ENCODE measurements around the gene HECA.
"Not testable (repeated sequence)": the region's sequence is repeated elsewhere in the genome, so short reads cannot be mapped to it uniquely, and the experiment has no call there.

HECA gene

GRCh38 chr6:139135578-139136545, 982 bp downstream of the HECA start:
- DNase-seq (ENCODE audit: low read depth in 2 of 2): no peak

DNA sequence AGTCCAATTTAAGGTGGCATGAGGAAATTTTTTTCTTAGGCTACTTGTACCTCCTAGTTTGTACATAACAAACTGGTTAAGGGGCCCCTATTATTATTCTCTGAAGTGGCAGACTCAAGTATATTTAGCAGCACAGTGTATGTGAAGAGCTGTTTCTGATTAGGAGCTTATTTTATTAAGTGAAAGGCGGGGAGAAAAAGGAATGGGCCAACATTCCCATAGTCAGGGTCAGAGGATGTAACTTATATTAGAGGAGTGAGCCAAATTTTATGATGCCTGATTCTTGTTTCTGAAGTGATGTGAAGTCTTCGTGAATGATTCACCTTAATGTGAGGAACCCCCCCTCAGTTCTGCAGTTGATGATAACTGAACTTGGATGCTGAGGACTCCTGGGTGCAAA, 2.8 kb downstream of the HECA start:
- DNase-seq (ENCODE audit: low read depth in 2 of 2): no peak

DNA sequence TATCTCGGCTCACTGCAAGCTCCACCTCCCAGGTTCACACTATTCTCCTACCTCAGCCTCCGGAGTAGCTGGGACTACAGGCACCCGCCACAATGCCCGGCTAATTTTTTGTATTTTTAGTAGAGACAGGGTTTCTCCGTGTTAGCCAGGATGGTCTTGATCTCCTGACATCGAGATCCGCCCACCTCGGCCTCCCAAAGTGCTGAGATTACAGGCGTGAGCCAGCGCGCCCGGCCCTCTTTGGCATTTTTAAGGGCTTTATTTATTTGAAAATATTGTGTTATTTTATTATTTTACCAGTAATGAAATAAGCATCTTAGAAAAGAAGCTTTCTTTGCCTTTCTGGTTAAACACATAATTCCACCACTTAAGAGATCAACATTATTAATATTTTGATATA, 6.0 kb downstream of the HECA start:
- DNase-seq (ENCODE audit: low read depth in 2 of 2): not testable (repeated sequence)

GRCh38 chr6:139142262-139142661, 7.4 kb downstream of the HECA start:
- DNase-seq (ENCODE audit: low read depth in 2 of 2): no peak

GRCh38 chr6:139143111-139143510, 8.2 kb downstream of the HECA start:
- DNase-seq (ENCODE audit: low read depth in 2 of 2): no peak

DNA sequence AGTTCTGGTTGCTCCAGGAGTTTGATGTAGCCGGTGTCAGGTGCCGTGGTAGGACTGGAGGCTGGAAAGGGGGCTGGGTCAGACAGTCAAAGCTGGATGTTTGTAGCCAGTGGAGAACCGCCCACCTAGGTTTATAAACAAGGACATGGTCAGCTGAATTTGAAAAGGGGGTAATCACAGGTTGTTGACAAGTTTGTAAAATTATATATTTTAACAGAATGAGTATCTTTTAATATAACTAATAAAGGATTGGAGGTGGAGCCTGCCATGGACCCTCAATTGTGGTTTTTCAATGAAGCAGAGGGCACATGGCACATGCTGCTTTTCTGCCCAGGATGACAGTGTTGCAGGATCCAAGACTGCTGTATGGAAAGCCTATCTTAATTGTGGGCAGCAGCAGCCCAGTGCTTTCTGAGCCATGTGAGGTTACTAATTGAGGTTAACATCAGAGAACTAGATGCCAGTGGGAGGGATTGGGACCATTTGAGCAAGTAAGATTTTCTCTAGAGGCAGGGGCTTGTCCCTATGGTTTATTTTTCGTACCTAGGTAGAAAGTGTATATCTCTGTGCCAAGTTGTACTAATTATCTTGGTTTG, 9.7 kb downstream of the HECA start:
- DNase-seq (ENCODE audit: low read depth in 2 of 2): no peak

DNA sequence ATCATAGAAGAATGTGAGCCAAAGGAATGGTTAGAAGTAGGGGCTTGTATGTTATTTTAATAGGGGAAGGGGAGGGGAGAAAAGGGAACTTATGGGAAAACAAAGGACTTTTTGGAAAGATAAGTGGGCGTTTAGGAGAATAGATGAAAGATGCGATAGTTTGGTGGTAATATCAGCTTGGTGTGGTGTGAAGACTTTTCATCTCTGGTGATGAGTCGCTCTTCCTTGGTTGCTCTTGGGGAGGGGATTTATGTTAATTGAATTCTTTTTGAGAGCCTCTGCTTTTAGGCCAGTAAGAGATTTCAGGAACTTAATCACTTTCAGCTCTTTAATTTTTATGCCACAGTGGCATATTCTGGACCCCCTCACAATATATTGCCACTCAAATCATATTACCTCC, 10.8 kb downstream of the HECA start:
- no peak for DNase-seq (ENCODE audit: low read depth in 2 of 2)

DNA sequence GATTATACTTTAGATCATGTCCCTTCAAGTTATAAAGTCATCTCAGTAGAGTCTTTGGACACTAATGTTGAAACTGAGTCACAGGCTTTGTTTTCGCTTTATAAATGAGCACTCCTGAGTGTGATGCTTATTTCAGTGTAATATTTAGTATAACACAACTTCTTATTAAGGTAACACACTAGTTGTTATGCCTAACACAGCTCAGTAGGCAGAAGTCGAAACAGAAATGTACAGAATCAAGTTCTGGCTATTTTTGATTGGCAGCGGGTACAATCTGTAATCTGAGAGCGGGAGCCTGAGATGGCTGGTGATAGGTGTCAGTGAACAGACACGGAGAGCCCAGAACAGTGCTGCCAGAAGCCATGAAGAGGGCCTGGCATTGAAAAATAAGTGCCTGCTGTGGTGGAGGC, 11.4 kb downstream of the HECA start:
- no peak for DNase-seq (ENCODE audit: low read depth in 2 of 2)

- DNase-seq (ENCODE audit: low read depth in 2 of 2): no peak
These were observed 12.7 kb downstream of the HECA start for GRCh38 chr6:139147628-139148027.

DNA sequence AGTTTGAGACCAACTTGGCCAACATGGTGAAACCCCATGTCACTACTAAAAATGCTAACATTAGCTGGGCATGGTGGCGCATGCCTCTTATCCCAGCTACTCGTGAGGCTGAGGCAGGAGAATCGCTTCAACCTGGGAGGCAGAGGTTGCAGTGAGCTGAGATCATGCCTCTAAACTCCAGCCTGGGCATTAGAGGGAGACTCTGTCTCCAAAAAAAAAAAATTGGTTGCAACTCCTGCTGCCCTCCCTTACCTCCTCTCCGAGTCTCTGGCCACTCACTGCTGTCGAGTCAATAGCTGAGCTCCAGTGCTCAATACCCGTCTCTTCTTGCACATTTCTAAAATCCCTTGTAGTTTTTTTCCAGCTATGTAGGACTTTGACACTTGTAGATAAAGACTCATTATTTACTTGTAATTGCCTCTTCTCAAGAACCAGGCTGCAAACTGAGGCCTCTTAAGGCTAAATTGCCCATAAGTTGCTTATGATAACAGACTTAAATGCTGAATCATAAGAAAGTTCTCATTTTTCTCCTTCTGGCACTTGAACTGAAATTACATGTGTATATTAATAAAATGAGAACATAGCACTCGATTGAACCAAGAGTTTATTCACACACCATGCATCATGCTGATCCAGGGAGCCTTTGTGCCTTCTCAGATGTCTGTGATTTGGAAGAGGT, 13.8 kb downstream of the HECA start:
- DNase-seq (ENCODE audit: low read depth in 2 of 2): no peak

DNA sequence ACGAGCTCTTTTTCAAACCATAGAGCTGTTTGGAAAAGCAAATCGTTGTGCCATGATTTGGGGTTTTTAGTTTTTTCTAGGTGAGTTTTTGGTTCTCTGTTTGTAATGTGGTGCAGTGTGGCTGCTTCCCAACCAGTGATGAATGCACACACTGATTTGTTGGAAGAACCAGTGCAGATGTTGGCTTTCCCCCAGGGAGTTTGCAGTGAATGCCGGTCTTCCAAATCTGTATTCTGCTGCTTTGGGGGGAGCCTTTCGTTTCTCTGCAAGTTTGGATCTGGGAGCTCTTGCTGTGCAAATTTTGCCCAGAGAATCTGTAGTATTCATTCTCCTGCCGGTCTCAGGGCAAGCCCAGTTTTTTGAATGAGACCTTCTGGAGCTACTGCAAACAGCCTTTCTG, 14.5 kb downstream of the HECA start:
- no peak for DNase-seq (ENCODE audit: low read depth in 2 of 2)

DNA sequence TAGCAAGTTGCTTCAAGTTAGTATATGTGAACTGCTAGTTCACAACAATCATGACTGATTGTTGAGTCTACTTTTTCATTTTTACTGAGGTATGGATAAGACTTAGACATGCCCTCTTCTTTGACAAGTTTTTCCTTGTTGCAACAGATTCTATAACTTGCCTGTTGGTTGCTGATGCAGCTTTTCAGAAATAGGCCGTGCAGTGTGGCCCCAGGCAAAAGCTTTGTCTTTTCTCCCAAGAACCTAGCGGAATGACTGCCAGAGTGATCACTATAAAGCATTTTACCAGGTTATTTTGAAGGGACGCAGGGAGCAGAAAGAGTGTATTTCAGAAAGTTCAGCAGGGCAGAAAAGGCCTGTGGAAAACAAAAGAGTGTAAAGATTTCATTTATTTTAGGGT, 16.0 kb downstream of the HECA start:
- DNase-seq (ENCODE audit: low read depth in 2 of 2): no peak

- no peak for DNase-seq (ENCODE audit: low read depth in 2 of 2)
These were observed 16.7 kb downstream of the HECA start for GRCh38 chr6:139151425-139152087.

- DNase-seq (ENCODE audit: low read depth in 2 of 2): no peak
These were observed 17.4 kb downstream of the HECA start for GRCh38 chr6:139152088-139152891.

DNA sequence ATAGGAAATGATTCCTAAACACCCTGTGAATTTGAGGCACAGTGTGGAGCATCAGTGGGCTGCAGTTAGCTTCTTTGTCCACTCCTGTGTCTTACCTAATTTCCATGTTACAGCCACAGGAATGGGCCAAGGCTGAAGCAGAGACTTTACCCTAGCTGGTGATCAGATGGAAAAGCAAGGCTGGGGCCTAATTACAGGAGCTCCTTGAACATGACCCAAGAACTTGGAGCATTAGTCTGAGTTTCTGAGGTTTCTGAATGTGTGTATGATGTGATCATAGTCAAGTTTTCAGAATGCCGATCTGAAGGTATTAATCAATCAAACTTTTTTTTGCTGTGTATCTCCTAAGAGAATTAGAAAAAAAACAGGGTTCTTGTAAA, 18.0 kb downstream of the HECA start:
- no peak for DNase-seq (ENCODE audit: low read depth in 2 of 2)

- DNase-seq (ENCODE audit: low read depth in 2 of 2): no peak
These were observed 19.0 kb downstream of the HECA start for GRCh38 chr6:139153855-139154254.

GRCh38 chr6:139154881-139155547, 20.1 kb downstream of the HECA start:
- DNase-seq (ENCODE audit: low read depth in 2 of 2): no peak

GRCh38 chr6:139156102-139156501, 21.2 kb downstream of the HECA start:
- DNase-seq (ENCODE audit: low read depth in 2 of 2): no peak

DNA sequence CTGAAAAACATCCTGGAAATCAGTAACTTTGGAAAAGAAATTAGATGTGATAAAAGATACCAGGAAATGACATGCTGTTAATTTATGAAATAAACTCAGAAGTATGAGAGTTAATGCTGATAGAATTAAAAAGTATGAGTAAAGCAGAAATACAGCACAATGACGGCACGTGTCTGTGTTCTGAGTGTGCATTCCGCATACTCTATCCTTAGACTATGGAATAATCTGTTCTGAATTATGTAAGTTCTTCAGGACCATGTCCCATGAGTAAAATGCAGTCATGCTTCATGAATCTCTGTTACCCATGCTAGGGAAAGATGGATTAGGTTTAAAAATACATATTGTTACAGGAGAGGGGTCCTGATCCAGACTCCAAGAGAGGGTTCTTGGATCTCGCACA, 21.7 kb downstream of the HECA start:
- DNase-seq (ENCODE audit: low read depth in 2 of 2): no peak

GRCh38 chr6:139157086-139157485, 22.2 kb downstream of the HECA start:
- DNase-seq (ENCODE audit: low read depth in 2 of 2): not testable (repeated sequence)

DNA sequence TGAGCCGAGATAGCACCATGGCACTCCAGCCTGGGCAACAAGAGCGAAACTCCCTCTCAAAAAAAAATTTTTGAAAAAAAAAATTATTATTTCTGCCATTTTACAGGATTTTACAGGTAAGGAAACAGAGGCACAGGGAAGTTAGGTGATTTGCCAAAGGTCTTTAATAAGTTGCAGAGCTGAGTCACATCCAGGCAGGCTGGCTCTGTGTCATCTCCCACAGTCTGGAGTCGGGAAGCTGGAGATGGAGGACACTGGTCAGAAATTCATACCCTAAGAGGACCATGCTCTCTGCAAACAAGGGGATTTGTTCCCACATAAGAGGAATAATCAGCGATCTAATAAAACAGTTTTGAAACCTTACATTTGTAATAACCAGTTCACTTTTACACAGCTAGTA, 24.1 kb downstream of the HECA start:
- no peak for DNase-seq (ENCODE audit: low read depth in 2 of 2)

All from stimulated activated CD4-positive, alpha-beta T cell treated with anti-CD3 and anti-CD28 coated beads, Interleukin-15, amount 100 ng/mL, for 48 hours (primary cell).